Hippocampal formation (tissue), 2 donors: ENCODE results near the gene LRRC8D.

Experiments
- DNase-seq, 2 donors: peaks; one replicate each; lab custom pipeline; 2025; lab: John Stamatoyannopoulos, UW

Gene LRRC8D

DNA sequence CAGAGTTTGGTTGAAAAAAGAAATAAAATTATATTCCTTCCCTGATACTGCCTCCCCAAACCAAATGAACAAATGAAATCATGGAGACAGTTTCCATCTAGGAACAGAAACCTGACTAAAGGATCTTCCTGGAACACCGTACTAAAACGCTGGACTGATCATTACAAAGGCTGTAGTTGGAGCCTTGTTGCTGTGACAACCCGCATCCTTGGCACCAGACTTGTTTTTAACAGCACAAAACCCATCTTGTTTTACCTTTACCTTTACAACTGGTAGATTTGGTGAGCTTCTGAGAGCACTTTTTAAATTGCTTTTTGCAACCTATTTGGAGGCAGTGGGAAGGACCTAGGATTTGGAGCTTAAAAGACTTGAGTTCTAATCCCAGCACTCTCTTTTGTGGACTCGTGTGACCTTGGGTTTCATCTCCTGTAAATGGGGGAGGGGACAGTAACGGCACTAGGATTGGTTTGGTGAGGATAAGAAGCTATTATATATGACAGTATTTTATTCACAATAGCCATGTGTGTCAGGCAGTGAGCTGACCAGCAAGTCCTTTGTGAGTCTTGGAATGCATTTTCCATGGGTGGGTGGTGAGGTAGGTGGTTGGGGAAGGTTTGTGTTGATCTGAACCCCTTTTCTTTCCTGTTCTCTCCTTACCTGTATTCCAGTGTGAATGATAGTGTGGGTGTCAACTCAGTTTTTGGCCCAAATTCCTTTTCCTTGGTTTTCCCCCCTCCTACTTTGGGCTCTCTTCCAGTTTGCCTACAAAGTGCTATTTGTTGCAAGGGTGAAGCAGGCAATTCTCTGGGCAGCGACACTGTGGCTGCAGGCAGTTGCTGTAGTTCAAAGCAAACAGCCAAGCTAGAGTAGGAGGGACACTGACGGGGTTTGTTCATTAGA, 12.6 kb downstream of the LRRC8D start:
- peak; percentile 77 to 89 for DNase-seq

DNA sequence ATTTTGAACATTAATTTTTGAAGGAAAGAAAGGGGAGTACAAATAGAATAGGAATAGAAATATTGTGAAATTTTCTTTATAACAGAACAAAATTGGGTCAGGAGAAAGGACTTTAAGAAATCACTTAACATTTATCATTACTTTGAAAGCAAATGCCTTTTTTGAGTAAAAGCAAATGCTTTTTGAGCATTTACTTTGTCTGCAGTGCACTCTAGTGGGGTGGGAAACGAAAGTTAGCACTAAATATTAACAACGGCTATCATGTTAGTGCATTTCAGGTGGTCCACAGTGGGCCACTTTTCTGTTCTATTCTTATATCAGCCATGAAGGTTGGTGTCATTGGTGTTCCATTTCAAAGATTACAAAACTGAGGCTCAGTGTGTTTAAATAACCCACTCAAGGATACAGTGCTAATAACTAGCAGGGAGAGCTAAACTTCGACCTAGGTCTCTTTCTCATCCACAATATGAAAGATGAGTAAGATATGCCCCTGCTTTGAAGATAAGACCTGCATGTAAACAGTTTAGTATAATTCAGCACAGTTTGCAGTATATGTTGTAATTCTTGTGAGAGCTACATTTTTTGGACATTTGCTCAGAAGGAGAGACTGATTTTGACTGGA, 13.4 kb downstream of the LRRC8D start:
- no peak for DNase-seq

- DNase-seq: no peak
These were observed 15.6 kb downstream of the LRRC8D start for GRCh38 chr1:89836252-89837035.

DNA sequence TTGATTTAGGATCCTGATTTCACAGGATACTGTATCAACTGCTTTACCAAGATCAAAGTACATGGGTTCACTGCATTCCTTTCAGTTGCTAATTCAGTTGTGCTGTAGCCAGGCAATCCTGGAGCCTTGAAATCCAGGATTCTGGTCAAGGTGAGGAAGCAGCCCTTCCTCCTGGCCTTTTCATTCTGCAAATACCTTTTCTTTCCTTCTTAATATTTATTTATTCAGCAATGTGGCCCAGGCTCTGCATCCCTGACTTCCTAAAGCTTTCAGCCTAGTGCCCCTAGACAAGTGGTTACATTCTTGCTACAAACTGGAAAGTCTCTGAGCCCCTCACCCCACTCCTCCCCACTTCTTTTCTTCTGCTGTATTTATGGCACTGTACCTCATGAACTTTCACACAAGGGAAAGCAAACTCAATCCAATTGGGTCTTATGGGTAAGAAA, 16.2 kb downstream of the LRRC8D start:
- DNase-seq: no peak

DNA sequence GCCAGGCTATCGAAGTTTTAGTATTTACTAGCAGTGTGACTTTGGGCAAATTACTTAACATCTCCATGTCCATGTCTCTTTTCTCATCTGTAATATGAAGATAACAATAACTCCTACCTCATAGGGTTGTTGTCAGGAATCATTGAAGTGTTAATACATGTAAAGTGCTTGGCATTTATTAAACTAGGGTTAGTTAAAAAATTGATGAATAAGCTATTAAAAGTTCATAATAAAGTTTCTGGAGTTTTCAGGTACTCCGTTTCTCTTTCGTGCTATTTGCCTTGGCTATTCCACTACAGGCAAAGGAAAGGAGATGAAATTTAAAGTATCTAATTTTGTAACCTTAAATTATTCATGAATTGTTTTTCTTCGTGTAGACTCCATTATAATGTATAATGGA, 16.7 kb downstream of the LRRC8D start:
- DNase-seq: no peak

DNA sequence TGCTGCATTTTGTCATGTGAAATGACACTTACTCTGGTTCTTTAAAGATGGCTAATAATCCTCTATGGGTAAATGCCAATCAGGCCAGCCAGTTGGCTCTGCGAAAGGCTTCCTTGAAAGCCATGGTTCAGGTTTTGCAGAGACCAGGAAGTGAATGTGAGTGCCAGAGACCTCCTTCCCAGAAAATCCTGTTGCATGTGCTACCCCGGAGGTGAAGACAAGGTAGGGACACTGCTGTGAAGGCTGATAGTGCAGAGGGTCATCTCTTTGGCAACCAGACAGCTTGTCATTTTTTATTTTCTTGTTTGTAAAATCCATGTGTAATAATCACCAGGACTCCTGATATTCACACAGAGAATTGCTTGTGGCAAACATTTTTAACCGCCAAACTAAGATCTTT, 18.7 kb downstream of the LRRC8D start:
- no peak for DNase-seq

GRCh38 chr1:89841507-89841906, 20.7 kb downstream of the LRRC8D start:
- DNase-seq: no peak

DNA sequence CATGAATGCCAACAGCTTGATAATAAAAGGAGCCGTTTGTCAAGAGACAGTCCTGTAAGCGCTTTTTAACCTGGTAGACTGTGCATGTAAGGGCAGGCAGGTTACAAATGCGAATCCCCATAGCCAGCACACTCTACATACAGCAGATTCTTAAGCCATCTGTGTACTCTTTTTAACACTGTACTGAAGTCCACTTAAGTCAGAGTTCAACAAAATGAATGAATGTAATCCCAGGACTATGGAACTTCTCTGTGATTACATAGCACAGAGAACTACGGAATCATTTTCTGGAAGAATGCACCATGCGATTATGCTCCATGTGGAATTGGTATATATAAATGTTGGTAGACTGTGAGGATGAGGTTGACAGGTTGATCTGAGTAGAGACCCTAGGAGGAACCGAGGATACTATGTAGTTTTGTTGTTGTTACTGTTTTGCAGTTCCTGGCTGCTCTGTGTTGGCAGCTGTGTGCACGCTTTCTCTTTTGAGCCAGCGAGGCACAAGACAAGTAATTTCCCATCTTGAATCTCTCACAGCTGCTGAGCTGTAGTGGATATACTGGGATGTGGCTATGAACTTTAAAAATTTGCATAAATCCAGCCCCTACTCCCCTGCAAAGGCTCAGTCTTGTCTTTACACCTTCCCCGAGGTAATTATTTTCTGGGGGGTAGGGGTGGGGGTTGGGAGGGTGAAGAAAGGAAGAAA, 21.9 kb downstream of the LRRC8D start:
- DNase-seq: no peak

- DNase-seq: peak; percentile 30 to 71
These were observed 22.7 kb downstream of the LRRC8D start for GRCh38 chr1:89843273-89844130.

GRCh38 chr1:89844241-89844807, 23.5 kb downstream of the LRRC8D start:
- DNase-seq: no peak

GRCh38 chr1:89844860-89845259, 24.0 kb downstream of the LRRC8D start:
- DNase-seq: no peak

DNA sequence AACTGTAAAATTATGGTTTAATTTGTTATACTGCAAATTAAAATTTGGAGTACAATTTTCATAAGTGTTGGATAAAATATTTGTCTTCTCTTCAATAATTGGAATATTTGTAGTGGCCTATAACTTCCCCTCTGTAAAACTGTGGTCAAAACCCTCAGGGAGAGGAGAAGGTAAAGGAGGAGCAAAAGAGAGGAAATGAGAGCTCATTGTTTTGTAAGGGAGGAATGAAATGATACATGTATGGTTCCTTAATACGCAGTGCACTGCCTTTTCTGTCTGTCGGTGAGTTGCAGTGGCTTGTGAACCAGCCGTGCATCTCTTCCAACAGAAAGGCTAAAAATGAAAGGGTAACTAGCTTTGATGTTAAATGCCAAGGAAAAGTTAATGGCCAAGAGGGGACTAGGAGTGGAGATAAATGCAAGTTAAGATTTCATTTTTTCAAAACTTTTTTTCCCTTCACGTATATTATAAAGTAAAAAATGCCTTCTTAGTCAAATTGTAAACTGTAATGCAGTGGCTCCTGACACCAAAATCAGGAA, 26.4 kb downstream of the LRRC8D start:
- DNase-seq: no peak

DNA sequence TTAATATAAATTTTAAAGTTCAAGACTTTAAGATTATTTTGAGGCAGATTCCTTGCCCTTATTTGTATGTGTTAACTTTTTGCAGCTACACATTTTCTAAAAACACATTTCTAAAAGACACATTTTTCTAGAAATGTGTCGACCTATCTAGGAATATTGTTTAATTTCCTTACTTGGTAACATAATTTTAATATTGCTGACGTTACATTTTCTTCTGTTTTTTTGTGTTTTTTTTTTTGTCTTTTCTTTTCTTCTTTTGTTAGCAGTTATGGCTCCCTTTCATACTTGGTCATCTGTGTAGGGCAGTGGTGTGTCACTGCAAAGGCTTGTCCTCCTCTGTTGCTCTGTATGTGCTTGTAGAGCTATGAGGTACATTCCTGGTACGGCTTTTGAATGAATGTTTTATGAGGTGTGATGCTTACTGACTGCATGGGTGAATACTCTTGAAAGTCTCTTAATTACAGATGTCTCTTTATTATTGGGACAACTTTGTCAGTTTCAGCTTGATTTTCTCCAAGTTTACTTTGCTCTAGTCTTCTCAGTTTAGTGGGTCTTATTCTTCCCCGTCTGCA, 30.1 kb downstream of the LRRC8D start:
- DNase-seq: no peak

GRCh38 chr1:89854140-89854539, 33.3 kb downstream of the LRRC8D start:
- DNase-seq: no peak

GRCh38 chr1:89855413-89856123, 34.7 kb downstream of the LRRC8D start:
- DNase-seq: no peak

GRCh38 chr1:89863165-89863830, 42.5 kb downstream of the LRRC8D start:
- DNase-seq: no peak

DNA sequence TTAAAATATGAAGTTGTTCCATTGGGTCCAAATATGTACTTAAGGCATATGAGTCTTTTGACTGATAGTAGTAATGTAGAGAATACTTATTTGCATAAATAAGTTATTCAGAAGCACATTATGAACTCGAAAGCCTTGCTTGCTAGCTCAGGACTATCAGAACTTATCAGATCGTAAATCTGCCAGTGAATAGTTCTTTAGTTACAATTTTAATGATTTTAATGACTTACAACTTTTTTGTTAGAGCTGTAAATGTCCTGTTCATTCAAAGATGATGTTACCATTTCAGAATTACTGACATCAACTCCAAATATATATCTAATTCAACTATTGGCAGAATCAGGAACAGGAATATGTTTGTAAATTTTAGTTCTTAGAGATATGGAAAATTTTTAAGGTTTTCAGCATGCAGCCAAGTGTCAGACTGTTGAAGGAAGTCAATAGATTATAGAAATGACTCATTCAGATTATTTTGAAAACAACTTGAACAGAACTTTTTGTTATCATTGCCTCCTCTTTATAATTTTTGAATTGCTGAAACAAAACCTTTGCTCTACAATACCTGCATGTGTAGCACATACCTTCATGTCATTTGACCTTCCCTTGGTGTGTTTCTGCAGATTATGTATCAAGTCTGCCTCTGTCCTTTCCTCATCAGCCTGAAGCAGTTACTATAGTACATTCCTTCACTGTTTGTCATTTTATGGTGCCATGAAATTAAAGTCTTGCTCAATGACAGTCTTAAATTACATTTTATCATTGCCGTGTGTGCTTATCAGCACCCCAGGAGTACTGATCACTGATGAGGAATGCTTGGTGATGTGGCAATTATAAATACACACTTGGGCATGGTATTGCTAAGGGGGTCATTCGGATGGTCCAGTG, 44.9 kb downstream of the LRRC8D start:
- no peak for DNase-seq

- DNase-seq: no peak
These were observed 45.7 kb downstream of the LRRC8D start for GRCh38 chr1:89866568-89866967.
